Duodenal mucosa (tissue), 2 donors: ENCODE measurements around the gene ZPBP.
A peak's percentile ranks its signal among the peaks of the same experiment; 100 is the strongest.

Experiments used
- H3K27ac ChIP-seq: one replicate; pipeline ENCODE4 v1.7.0; 2013; ENCODE audit warnings: low read depth, low read length
- H3K27me3 ChIP-seq, 2 donors: one replicate each; pipeline ENCODE4 v1.7.0; 2013; ENCODE audit warnings: low read length in 2 of 2, control low read depth in 1 of 2; ENCODE audit not compliant: insufficient read depth in 2 of 2, control insufficient read depth in 1 of 2
- H3K36me3 ChIP-seq, 2 donors: one replicate each; pipeline ENCODE4 v1.7.0; 2013; ENCODE audit warnings: low read length in 2 of 2, control low read depth in 1 of 2; ENCODE audit not compliant: insufficient read depth in 2 of 2, control insufficient read depth in 1 of 2
- H3K4me1 ChIP-seq, 2 donors: one replicate each; pipeline ENCODE4 v1.7.0; 2013; ENCODE audit warnings: low read length in 2 of 2, control low read depth in 1 of 2; ENCODE audit not compliant: insufficient read depth in 2 of 2, control insufficient read depth in 1 of 2
- H3K4me3 ChIP-seq, 2 donors: one replicate each; pipeline ENCODE4 v1.7.0; 2013; ENCODE audit warnings: low read length in 2 of 2, low read depth in 1 of 2
- H3K9ac ChIP-seq, 2 donors: one replicate each; pipeline ENCODE4 v1.7.0; 2013; ENCODE audit warnings: low read length in 2 of 2, low read depth in 1 of 2
- H3K9me3 ChIP-seq, 2 donors: one replicate each; pipeline ENCODE4 v1.7.0; 2013; ENCODE audit warnings: low read length in 2 of 2, control low read depth in 1 of 2; ENCODE audit not compliant: control insufficient read depth in 1 of 2

The ZPBP gene

GRCh38 chr7:50112250-50112649, 19.2 kb upstream of the ZPBP start:
- Histone ChIP-seq H3K4me3 (no peak overlapping the region), H3K9me3 (peaks cover 0 to 4% of the 10 kb centered on the region in 2 donors), H3K27me3 (peaks cover 0 to 4% of the 10 kb centered on the region in 2 donors), H3K9ac (no peak overlapping the region), H3K4me1 (no peaks in the 10 kb centered on the region), H3K27ac (no peak overlapping the region), H3K36me3 (no peaks in the 10 kb centered on the region)

DNA sequence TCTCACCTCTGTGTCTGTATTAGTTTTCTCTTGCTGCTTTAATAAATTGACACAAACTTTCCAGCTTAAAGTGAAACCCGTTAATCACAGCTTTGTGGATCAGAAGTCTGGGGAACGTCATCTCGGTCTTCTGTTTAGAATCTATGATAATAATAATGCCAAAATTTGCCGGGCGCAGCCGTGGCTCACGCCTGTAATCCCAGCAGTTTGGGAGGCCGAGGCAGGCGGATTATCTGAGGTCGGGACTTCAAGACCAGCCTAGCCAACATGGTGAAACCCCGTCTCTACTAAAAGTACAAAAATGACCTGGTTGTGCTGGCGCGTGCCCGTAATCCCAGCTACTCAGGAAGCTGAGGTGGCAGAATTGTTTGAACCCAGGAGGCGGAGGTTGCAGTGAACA, 8.8 kb upstream of the ZPBP start:
- Histone ChIP-seq H3K4me1 (no peaks in the 10 kb centered on the region), H3K27ac (no peak overlapping the region), H3K36me3 (no peaks in the 10 kb centered on the region), H3K9ac (no peak overlapping the region), H3K27me3 (peaks cover 0 to 10% of the 10 kb centered on the region in 2 donors), H3K9me3 (no peaks in the 10 kb centered on the region), H3K4me3 (no peak overlapping the region)

DNA sequence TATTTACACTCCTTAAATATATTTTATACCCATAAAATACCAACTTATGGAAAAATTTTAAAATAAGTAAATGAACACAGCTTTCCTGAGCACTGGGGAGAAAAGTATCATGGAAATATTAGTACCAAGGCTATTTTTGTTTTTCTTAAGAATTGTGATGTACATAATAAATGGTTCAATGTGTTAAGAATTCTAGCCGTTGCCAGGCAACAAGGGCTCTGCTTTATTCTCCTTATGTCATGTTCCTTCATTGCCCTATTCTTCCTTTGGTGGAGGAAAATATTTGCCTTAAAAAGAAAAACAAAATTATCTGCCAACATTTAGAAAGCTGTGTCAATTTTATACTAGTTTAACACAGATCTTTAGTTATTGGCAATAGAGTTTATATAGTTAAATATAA, 2.6 kb upstream of the ZPBP start:
- Histone ChIP-seq H3K4me1 (peaks cover 0 to 4% of the 10 kb centered on the region in 2 donors), H3K9ac (no peak overlapping the region), H3K27me3 (peaks cover 0 to 6% of the 10 kb centered on the region in 2 donors), H3K4me3 (no peak overlapping the region), H3K9me3 (no peaks in the 10 kb centered on the region), H3K36me3 (no peaks in the 10 kb centered on the region), H3K27ac (no peak overlapping the region)

DNA sequence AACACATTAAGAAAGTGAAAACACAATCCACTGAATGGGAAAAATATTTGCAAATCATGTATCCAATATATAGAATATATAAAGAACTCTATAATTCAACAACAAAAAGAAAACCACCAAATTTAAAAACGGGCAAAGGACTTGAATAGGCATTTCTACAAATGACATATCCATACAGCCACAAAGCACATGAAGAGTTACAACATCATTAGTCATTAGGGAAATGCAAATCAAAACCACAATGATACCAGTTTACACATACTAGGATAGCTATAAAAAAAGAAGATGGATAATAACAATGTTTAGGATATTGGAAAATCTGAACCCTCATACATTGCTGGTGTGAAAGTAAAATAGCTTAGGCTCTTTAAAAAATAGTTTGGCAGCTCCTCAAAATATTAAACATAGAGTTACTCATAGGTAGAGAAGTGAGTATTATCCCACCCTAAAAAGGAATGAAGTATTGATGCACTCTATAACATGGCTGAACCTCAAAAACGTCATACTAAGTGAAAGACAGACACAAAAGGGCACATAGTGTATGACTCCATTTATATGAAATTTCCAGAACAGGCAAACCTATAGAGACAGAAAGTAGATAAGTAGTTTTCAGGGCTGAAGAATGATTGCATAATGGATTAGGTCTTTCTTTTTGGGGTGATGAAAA, 4.5 kb downstream of the ZPBP start:
- no peaks in the 10 kb centered on the region for H3K36me3 ChIP-seq
- peaks cover 0 to 4% of the 10 kb centered on the region in 2 donors for H3K4me1 ChIP-seq
- no peak overlapping the region for H3K4me3 ChIP-seq
- H3K27ac ChIP-seq: no peak overlapping the region
- no peaks in the 10 kb centered on the region for H3K9me3 ChIP-seq
- H3K27me3 ChIP-seq: peaks cover 0 to 10% of the 10 kb centered on the region in 2 donors
- no peak overlapping the region for H3K9ac ChIP-seq

DNA sequence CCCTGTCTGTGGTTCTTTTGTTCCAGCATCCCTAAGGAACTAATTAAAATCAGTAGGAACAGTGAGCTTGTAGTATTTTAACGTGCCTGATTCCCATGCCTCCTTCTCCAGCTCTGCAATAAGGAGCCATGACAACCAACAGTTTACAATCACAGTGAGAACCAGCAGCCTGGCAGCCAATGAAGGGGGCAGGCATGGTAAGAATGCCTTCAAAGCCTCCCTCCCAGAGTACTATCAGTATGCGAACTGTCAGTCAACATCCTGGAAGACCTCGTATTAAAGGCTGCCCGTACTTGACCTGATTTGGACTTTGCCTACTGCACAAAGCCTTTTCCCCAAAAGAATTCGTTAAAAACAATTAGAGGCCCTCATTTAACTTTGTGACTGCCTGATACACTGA, 7.7 kb downstream of the ZPBP start:
- no peaks in the 10 kb centered on the region for H3K4me1 ChIP-seq

DNA sequence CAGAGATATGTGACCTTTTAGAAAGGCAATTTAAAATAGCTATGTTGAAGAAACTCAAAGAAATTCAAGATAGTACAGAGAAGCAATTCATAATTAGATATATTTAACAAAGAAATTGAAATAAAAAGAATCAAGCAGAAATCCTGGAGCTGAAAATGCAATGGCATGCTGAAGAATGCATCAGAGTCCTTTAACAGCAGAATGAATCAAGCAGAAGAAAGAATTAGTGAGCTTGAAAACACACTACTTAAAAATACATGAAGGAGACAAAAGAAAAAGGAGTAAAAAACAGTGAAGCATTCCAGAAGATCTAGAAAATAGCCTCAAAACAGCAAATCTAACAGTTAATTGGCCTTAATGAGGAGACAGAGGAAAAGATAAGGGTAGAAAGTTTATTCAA, 20.0 kb downstream of the ZPBP start:
- H3K4me1 ChIP-seq: peaks cover 7 to 8% of the 10 kb centered on the region in 2 donors
- no peak overlapping the region for H3K9ac ChIP-seq
- H3K9me3 ChIP-seq: peaks cover 2 to 7% of the 10 kb centered on the region in 2 donors
- no peaks in the 10 kb centered on the region for H3K27me3 ChIP-seq
- H3K4me3 ChIP-seq: no peak overlapping the region
- no peak overlapping the region for H3K27ac ChIP-seq
- no peaks in the 10 kb centered on the region for H3K36me3 ChIP-seq

More for the DNA sequence above, 7.7 kb downstream of the ZPBP start:
- Histone ChIP-seq H3K4me3 (no peak overlapping the region), H3K9ac (no peak overlapping the region), H3K9me3 (no peaks in the 10 kb centered on the region), H3K27ac (no peak overlapping the region), H3K27me3 (peaks cover 0 to 10% of the 10 kb centered on the region in 2 donors), H3K36me3 (no peaks in the 10 kb centered on the region)

GRCh38 chr7:50069613-50070012, 23.4 kb downstream of the ZPBP start:
- H3K9me3 ChIP-seq: peaks cover 2 to 7% of the 10 kb centered on the region in 2 donors
- peaks cover 9 to 10% of the 10 kb centered on the region in 2 donors for H3K4me1 ChIP-seq
- no peak overlapping the region for H3K27ac ChIP-seq
- peak overlapping the region; percentile 8 to 16 for H3K9ac ChIP-seq
- H3K4me3 ChIP-seq: peak overlapping the region; percentile 63 to 70
- H3K27me3 ChIP-seq: no peaks in the 10 kb centered on the region
- no peaks in the 10 kb centered on the region for H3K36me3 ChIP-seq

DNA sequence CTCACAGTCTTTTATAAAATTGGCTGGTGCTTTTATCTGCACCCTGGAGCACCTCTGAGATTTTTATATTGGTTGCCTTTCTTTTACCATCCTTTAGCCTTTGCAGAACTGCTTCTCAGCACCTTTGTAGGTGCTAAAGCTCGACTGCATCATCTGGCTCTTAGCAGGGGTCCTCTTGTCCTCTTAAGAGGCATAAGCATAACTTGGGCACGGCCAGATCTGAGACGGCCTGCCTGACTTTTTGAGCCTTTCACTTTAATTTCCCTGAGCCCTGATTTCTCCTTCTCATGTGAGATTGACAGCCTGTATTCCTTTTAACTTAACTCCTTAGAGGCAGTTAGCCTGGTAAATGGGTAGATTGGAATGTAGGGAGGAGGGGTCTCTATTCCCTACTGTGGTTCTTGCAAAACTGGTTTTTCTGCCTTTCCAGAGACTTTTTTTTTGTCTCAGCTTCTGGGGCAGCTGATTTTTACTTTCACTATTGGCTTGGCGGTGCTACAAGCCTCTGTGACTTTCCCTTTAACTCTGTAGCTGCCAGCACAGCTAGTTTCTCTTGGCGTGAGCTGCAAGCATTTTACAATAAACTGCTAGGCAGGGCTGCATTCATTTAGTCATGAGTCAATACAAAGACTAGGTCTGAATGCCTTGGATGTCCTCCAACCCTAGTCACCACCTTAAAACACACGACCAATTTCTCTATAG, 24.0 kb downstream of the ZPBP start:
- H3K36me3 ChIP-seq: no peaks in the 10 kb centered on the region
- peaks cover 9 to 10% of the 10 kb centered on the region in 2 donors for H3K4me1 ChIP-seq
- H3K9me3 ChIP-seq: peaks cover 2 to 7% of the 10 kb centered on the region in 2 donors
- no peak overlapping the region for H3K27ac ChIP-seq
- peak overlapping the region; percentile 63 to 70 for H3K4me3 ChIP-seq
- H3K27me3 ChIP-seq: no peaks in the 10 kb centered on the region
- H3K9ac ChIP-seq: peak overlapping the region; percentile 8 to 16

DNA sequence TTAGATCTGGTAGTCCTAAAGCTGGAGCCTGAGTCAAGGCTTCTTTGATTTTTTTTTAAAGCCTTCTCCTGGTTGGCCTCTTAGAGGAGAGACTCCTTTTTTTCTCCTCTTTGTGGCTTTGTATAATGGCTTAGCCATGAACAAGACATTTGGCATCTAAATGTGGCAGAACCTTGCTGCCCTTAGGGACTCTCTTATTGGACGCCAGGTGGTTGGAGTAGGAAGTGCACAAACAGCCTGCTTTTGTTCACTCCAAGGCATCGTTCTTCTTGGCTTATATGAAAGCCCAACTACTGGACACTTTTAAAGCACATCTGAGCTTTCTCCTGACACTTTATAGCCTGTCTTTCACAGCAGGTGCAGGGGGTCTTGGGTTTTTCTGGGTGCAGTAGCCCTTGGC, 25.0 kb downstream of the ZPBP start:
- no peaks in the 10 kb centered on the region for H3K27me3 ChIP-seq
- peaks cover 9 to 10% of the 10 kb centered on the region in 2 donors for H3K4me1 ChIP-seq
- H3K36me3 ChIP-seq: no peaks in the 10 kb centered on the region
- H3K27ac ChIP-seq: no peak overlapping the region
- peak overlapping the region; percentile 63 to 70 for H3K4me3 ChIP-seq
- no peak overlapping the region for H3K9ac ChIP-seq
- peaks cover 2 to 7% of the 10 kb centered on the region in 2 donors for H3K9me3 ChIP-seq

- Histone ChIP-seq H3K27me3 (no peaks in the 10 kb centered on the region), H3K9me3 (no peaks in the 10 kb centered on the region), H3K9ac (no peak overlapping the region), H3K36me3 (no peaks in the 10 kb centered on the region), H3K4me1 (peaks cover 0 to 1% of the 10 kb centered on the region in 2 donors), H3K27ac (no peak overlapping the region), H3K4me3 (no peak overlapping the region)
Measured at GRCh38 chr7:50062951-50063350, 30.1 kb downstream of the ZPBP start.
